Smooth muscle cell (in vitro differentiated cells): ENCODE data around the gene KANSL3. TPM values are rescaled to one million over a fixed set of nuclear protein-coding genes. Genes with fewer than 3 reads are reported as not detected.

Experiments used
- DNase-seq: peaks from one replicate; lab custom pipeline; 2025; ENCODE audit not compliant: unreplicated experiment; lab: John Stamatoyannopoulos, UW
- H2AFZ ChIP-seq: fragments of 200-600 bp; sonication (generic); 2 replicates; pipeline ENCODE4 v1.6.0; 2016; ENCODE audit warnings: antibody characterized with exemption, low read depth, mild to moderate bottlenecking
- H3F3A ChIP-seq: fragments of 200-600 bp; sonication (generic); 2 replicates; pipeline ENCODE4 v1.6.0; 2017; ENCODE audit warnings: antibody characterized with exemption, low read depth
- H3K27ac ChIP-seq: fragments of 200-600 bp; sonication (generic); 2 replicates; pipeline ENCODE4 v1.5.1; 2016; ENCODE audit warnings: low read depth, mild to moderate bottlenecking
- H3K27me3 ChIP-seq: fragments of 200-600 bp; sonication (generic); 2 replicates; pipeline ENCODE4 v1.6.1; 2016; ENCODE audit warnings: low read depth, mild to moderate bottlenecking
- H3K36me3 ChIP-seq: fragments of 200-600 bp; sonication (generic); 2 replicates; pipeline ENCODE4 v1.5.1; 2016; ENCODE audit warnings: low read depth
- H3K4me1 ChIP-seq: fragments of 200-600 bp; sonication (generic); 2 replicates; pipeline ENCODE4 v1.5.1; 2016; ENCODE audit warnings: low read depth
- H3K4me2 ChIP-seq: fragments of 200-600 bp; sonication (generic); 2 replicates; pipeline ENCODE4 v1.6.0; 2016; ENCODE audit warnings: mild to moderate bottlenecking
- H3K4me3 ChIP-seq: fragments of 200-600 bp; sonication (generic); 2 replicates; pipeline ENCODE4 v1.5.1; 2016; ENCODE audit warnings: mild to moderate bottlenecking
- H3K79me2 ChIP-seq: fragments of 200-600 bp; sonication (generic); 2 replicates; pipeline ENCODE4 v1.6.0; 2016; ENCODE audit warnings: low read depth, mild to moderate bottlenecking
- H3K9ac ChIP-seq: fragments of 200-600 bp; sonication (generic); 2 replicates; pipeline ENCODE4 v1.6.0; 2016; ENCODE audit warnings: low read depth
- H3K9me3 ChIP-seq: fragments of 200-600 bp; sonication (generic); replicated peaks from 2 replicates; pipeline ENCODE4 v1.5.1; 2016; ENCODE audit warnings: low read depth
- H4K20me1 ChIP-seq: fragments of 200-600 bp; sonication (generic); 2 replicates; pipeline ENCODE4 v1.6.0; 2016; ENCODE audit warnings: low read depth
- CTCF ChIP-seq: fragments of 200-600 bp; sonication (generic); IDR thresholded peaks from 2 replicates; pipeline ENCODE4 v1.5.1; 2017; ENCODE audit warnings: borderline replicate concordance, mild to moderate bottlenecking, antibody characterized with exemption; ENCODE audit not compliant: insufficient read depth, poor library complexity, severe bottlenecking
- WGBS: methylation state at CpG from one replicate; pipeline ENCODE4 v1.1.7; 2016; ENCODE audit warnings: low lambda C conversion rate; 5-methylcytosine and 5-hydroxymethylcytosine counted together
- polyA plus RNA-seq: library from polyadenylated mRNA; unstranded; fragments of >200 nt; fragmentation: Nextera tagmentation; extraction: Ambion mirVana; gene quantifications from 2 replicates; pipeline ENCODE4 v1.2.1, GENCODE V29; 2016
- total RNA-seq: library from RNA; depleted of rRNA; stranded (reverse); fragments of >200 nt; gene quantifications from 2 replicates; pipeline ENCODE4 v1.2.3, GENCODE V29; 2014

The KANSL3 gene
- total and polyA plus RNA-seq, 2 experiments from 2014 or later, result 12.0 to 13.3 TPM

DNA sequence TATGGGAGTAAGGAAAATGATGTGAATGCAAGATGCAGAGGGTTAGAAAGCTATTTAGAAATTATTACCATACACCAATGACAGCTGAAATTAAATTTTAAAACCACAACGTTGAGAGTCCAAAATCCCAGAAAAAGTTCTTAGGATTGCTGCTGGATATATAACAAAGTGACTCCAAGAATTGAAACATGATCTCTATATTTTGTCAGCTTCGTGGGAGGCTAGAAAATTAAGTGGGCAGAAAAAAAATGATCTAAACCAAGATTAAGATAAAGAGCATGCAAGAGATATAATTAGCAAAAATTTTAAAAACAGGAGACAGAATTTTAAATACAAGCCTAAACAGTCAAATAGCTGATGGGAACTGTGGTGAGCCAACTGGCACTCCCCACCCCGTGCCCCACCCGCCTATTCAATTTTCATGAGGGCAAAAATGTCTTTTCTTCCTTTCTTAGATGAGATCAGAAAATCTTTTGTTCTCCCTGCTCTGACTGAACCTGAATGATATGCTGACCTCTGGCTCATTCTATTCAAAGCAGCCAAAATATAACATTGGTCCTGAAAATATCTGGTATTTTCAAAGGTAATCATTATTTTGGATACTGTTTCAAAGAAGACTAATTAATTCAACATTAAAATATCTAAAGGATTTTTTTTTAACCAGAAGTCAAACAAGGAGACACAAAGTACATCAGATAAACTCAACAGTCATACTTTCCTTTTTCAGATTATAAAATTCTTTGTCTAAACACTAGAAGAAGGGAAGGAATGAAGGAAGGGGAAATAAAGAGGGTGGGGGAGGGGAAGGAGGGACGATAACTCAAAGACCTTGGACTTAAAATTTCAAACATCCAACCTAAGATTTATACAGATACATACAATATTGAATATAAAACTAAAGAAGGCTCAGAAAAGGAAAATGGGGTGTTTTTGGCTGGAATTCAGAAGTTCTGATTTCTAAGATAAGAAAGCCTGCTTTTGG is 12.2 kb downstream of the KANSL3 start:
- Histone ChIP-seq H3K4me3 (no peak overlapping the region), H4K20me1 (peaks cover 19% of the 10 kb centered on the region), H3K79me2 (peaks cover 16% of the 10 kb centered on the region), H3K9ac (no peak overlapping the region), H3F3A (no peaks in the 10 kb centered on the region), H2AFZ (no peak overlapping the region), H3K9me3 (no peaks in the 10 kb centered on the region), H3K27me3 (no peaks in the 10 kb centered on the region), H3K27ac (no peak overlapping the region), H3K4me1 (no peaks in the 10 kb centered on the region), H3K36me3 (peaks cover 3% of the 10 kb centered on the region), H3K4me2 (no peak overlapping the region)
- no peak for DNase-seq
- WGBS, result 93% methylated on average over 5 of the region's 5 CpGs
- no peak for TF ChIP-seq CTCF

DNA sequence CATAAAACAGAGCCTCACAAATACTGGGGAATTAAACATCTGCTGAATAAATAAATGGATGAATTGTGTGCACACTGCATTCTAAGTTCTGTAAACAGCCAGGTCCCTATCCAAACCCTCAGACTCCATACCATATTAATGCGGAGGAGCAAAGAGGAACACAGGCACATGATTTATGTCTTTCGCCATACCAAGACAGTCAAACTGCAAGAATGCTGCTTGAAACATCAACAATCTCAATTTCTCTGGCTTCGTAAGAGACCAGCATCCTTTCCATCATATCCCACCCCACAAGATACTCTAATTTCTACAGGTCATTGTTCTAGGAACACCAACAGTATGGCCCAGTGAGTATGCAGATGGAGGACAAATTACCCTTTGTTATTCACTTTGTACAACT is 15.0 kb downstream of the KANSL3 start:
- Histone ChIP-seq H3K36me3 (no peaks in the 10 kb centered on the region), H3K27ac (no peak overlapping the region), H4K20me1 (peaks cover 10% of the 10 kb centered on the region), H2AFZ (no peak overlapping the region), H3K27me3 (no peaks in the 10 kb centered on the region), H3K9ac (no peak overlapping the region), H3K4me1 (no peaks in the 10 kb centered on the region), H3K9me3 (no peaks in the 10 kb centered on the region), H3K79me2 (peaks cover 16% of the 10 kb centered on the region), H3K4me2 (no peak overlapping the region), H3F3A (no peaks in the 10 kb centered on the region), H3K4me3 (no peak overlapping the region)
- DNase-seq, result no peak
- no peak for TF ChIP-seq CTCF
- over 99% methylated on average over 3 of the region's 3 CpGs for WGBS

- H3K9ac ChIP-seq, result no peak overlapping the region
- no peak overlapping the region for H3K4me3 ChIP-seq
- H3K79me2 ChIP-seq, result peaks cover 16% of the 10 kb centered on the region
- H3F3A ChIP-seq, result no peaks in the 10 kb centered on the region
- no peak overlapping the region for H3K4me2 ChIP-seq
- H3K27ac ChIP-seq, result no peak overlapping the region
- WGBS, result 94% methylated on average over 3 of the region's 3 CpGs
- no peak for TF ChIP-seq CTCF
- no peaks in the 10 kb centered on the region for H3K36me3 ChIP-seq
- H2AFZ ChIP-seq, result no peak overlapping the region
- H3K4me1 ChIP-seq, result no peaks in the 10 kb centered on the region
- H3K9me3 ChIP-seq, result no peaks in the 10 kb centered on the region
- no peaks in the 10 kb centered on the region for H3K27me3 ChIP-seq
- DNase-seq, result no peak
- H4K20me1 ChIP-seq, result peaks cover 8% of the 10 kb centered on the region
Measured at GRCh38 chr2:96622544-96622943, 15.6 kb downstream of the KANSL3 start.
